HS-27A (cell line): ENCODE data around the gene MLC1.

Experiments used
- DNase-seq: peaks from one replicate; pipeline ENCODE4 v3.0.0-alpha.2; 2012; ENCODE audit warnings: low read depth, missing footprints

MLC1 gene

GRCh38 chr22:50076646-50077535 lies 8.3 kb downstream of the MLC1 start:
- no peak for DNase-seq

GRCh38 chr22:50074551-50075530 lies 10.4 kb downstream of the MLC1 start:
- no peak for DNase-seq

- DNase-seq: no peak
Observed at GRCh38 chr22:50074056-50074455, 11.2 kb downstream of the MLC1 start.

- no peak for DNase-seq
Observed at GRCh38 chr22:50072714-50073538, 12.3 kb downstream of the MLC1 start.

GRCh38 chr22:50072167-50072555 lies 13.1 kb downstream of the MLC1 start:
- DNase-seq: no peak

- DNase-seq: no peak
Observed at GRCh38 chr22:50071432-50072166, 13.6 kb downstream of the MLC1 start.

GRCh38 chr22:50070366-50070765 lies 14.9 kb downstream of the MLC1 start:
- DNase-seq: no peak

GRCh38 chr22:50068096-50068495 lies 17.1 kb downstream of the MLC1 start:
- no peak for DNase-seq

GRCh38 chr22:50067244-50067643 lies 18.0 kb downstream of the MLC1 start:
- DNase-seq: no peak

GRCh38 chr22:50064453-50064852 lies 20.8 kb downstream of the MLC1 start:
- DNase-seq: no peak

- DNase-seq: no peak
Observed at GRCh38 chr22:50063589-50064393, 21.4 kb downstream of the MLC1 start.

- no peak for DNase-seq
Observed at GRCh38 chr22:50062509-50063135, 22.6 kb downstream of the MLC1 start.

GRCh38 chr22:50061824-50062355 lies 23.3 kb downstream of the MLC1 start:
- DNase-seq: no peak

GRCh38 chr22:50061141-50061823 lies 23.9 kb downstream of the MLC1 start:
- DNase-seq: no peak

GRCh38 chr22:50060441-50061140 lies 24.6 kb downstream of the MLC1 start:
- no peak for DNase-seq

- DNase-seq: no peak
Observed at GRCh38 chr22:50059881-50060262, 25.4 kb downstream of the MLC1 start.

GRCh38 chr22:50058906-50059880 lies 26.0 kb downstream of the MLC1 start:
- DNase-seq: no peak
